GM12878 (cell line): ENCODE measurements around the gene PCNX4. TPM values are rescaled to one million over a fixed set of nuclear protein-coding genes. Genes with fewer than 3 reads are reported as not detected.

Source experiments
- ATAC-seq: fragments of 200-7000 bp; cut with Tn5 transposase; 3 replicates; pipeline ENCODE4 v1.9.1; 2020; ENCODE audit warnings: mild to moderate bottlenecking, moderate library complexity
- BruUV-seq: library from RNA; stranded (reverse); fragments of 400-500 nt; replicated peaks from 2 replicates; lab custom pipeline; 2021; lab: Mats Ljungman, UMichigan
- CTCF ChIA-PET: fragments of 300-600 bp; sonication (Branson Sonifier 250); formaldehyde crosslinking; extraction: SDS; loops from one replicate; lab custom pipeline; 2021; ENCODE audit warnings: inconsistent platforms; lab: Yijun Ruan, JAX
- POLR2A ChIA-PET: fragments of 350-600 bp; formaldehyde crosslinking; extraction: SDS; loops from one replicate; lab custom pipeline; 2021; ENCODE audit warnings: inconsistent platforms; lab: Charles Lee
- RAD21 ChIA-PET: fragments of 300-600 bp; sonication (Branson Sonifier 250); formaldehyde crosslinking; loops from one replicate; lab custom pipeline; 2023; ENCODE audit warnings: antibody characterized with exemption; ENCODE audit not compliant: unreplicated experiment; lab: Charles Lee
- SMC1A ChIA-PET: fragments of 300-600 bp; sonication (Branson Sonifier 250); formaldehyde crosslinking; loops from one replicate; lab custom pipeline; 2023; ENCODE audit not compliant: unreplicated experiment, uncharacterized antibody; lab: Charles Lee
- DNase-seq: peaks from one replicate; pipeline ENCODE4 v3.0.0-alpha.2; 2011; ENCODE audit warnings: low read depth, low spot score
- FAIRE-seq: peaks from 3 replicates; lab custom pipeline; 2011; peaks lifted over from hg19 to GRCh38; lab: Jason Lieb, UNC
- H2AFZ ChIP-seq: 2 replicates; pipeline ENCODE4 v1.6.0; 2011; ENCODE audit warnings: low read depth, low read length, control low read depth; ENCODE audit not compliant: control insufficient read depth
- H3K27ac ChIP-seq: 2 replicates; pipeline ENCODE4 v1.5.1; 2011; ENCODE audit warnings: control low read depth; ENCODE audit not compliant: control insufficient read depth, insufficient read depth
- H3K27me3 ChIP-seq, 2 experiments: replicated peaks in 1 of 2; 2 replicates each; pipeline versions ENCODE4 v1.6.0 to v1.6.1; 2011; ENCODE audit warnings: low read length in 1 of 2; ENCODE audit not compliant: control insufficient read depth in 2 of 2, insufficient read depth in 2 of 2
- H3K36me3 ChIP-seq, 2 experiments: 2 replicates each; pipeline ENCODE4 v1.5.1; 2011; ENCODE audit warnings: low read length in 1 of 2; ENCODE audit not compliant: control insufficient read depth in 2 of 2, insufficient read depth in 2 of 2
- H3K4me1 ChIP-seq: 2 replicates; pipeline ENCODE4 v1.6.1; 2011; ENCODE audit warnings: mild to moderate bottlenecking, low read length, moderate library complexity, mixed read lengths; ENCODE audit not compliant: control insufficient read depth, insufficient read depth
- H3K4me2 ChIP-seq: 2 replicates; pipeline ENCODE4 v1.6.0; 2011; ENCODE audit warnings: control low read depth; ENCODE audit not compliant: control insufficient read depth, insufficient read depth
- H3K4me3 ChIP-seq: fragments of 200-600 bp; sonication (generic); 2 replicates; pipeline ENCODE4 v1.5.1; 2016
- H3K79me2 ChIP-seq: 2 replicates; pipeline ENCODE4 v1.6.0; 2011; ENCODE audit warnings: low read length; ENCODE audit not compliant: control insufficient read depth, insufficient read depth
- H3K9ac ChIP-seq: 2 replicates; pipeline ENCODE4 v1.8.0; 2011; ENCODE audit warnings: low read length, control low read depth, mixed read lengths; ENCODE audit not compliant: control insufficient read depth, insufficient read depth
- H3K9me3 ChIP-seq: replicated peaks from 3 replicates; pipeline ENCODE4 v1.5.1; 2011; ENCODE audit warnings: mild to moderate bottlenecking, low read length; ENCODE audit not compliant: control insufficient read depth, insufficient read depth
- H4K20me1 ChIP-seq: 2 replicates; pipeline ENCODE4 v1.6.0; 2011; ENCODE audit not compliant: control insufficient read depth, insufficient read depth
- CREB1 ChIP-seq: IDR thresholded peaks from 2 replicates; pipeline ENCODE4 v1.6.1; 2012; ENCODE audit warnings: low read depth, mild to moderate bottlenecking, inconsistent platforms
- CTCF ChIP-seq, 3 experiments: IDR thresholded peaks in 2 of 3; conservative IDR thresholded peaks in 1 of 3; 2 replicates each; pipeline ENCODE4 v1.5.1; 2011; ENCODE audit warnings: low read depth in 3 of 3, low read length in 3 of 3, mild to moderate bottlenecking in 3 of 3, control low read depth in 2 of 3, moderate library complexity in 2 of 3, inconsistent platforms in 1 of 3, mixed read lengths in 1 of 3; ENCODE audit not compliant: control insufficient read depth in 2 of 3, insufficient read depth in 1 of 3; ENCODE audit errors: extremely low read depth in 1 of 3
- ESRRA ChIP-seq: IDR thresholded peaks from 2 replicates; pipeline ENCODE4 v1.6.1; 2012; ENCODE audit warnings: mild to moderate bottlenecking, low read length, improper control_type of control experiment
- FOS ChIP-seq: IDR thresholded peaks from 3 replicates; pipeline ENCODE4 v1.6.1; 2011; ENCODE audit warnings: borderline replicate concordance; ENCODE audit not compliant: insufficient read length; ENCODE audit errors: extremely low read depth
- GATAD2B ChIP-seq: fragments of 450-650 bp; conservative IDR thresholded peaks from 2 replicates; pipeline ENCODE4 v1.6.1; 2017; ENCODE audit warnings: low read depth, mild to moderate bottlenecking, moderate library complexity
- JUNB ChIP-seq: IDR thresholded peaks from 2 replicates; pipeline ENCODE4 v1.6.1; 2016; ENCODE audit warnings: antibody characterized with exemption, mild to moderate bottlenecking
- NFIC ChIP-seq: IDR thresholded peaks from 2 replicates; pipeline ENCODE4 v1.6.1; 2012; ENCODE audit warnings: low read depth, mild to moderate bottlenecking, inconsistent platforms, low read length, moderate library complexity
- RELA ChIP-seq: fragments of 450-650 bp; IDR thresholded peaks from 2 replicates; pipeline ENCODE4 v1.8.0; 2014; ENCODE audit warnings: borderline replicate concordance; ENCODE audit not compliant: partially characterized antibody
- RUNX3 ChIP-seq: IDR thresholded peaks from 2 replicates; pipeline ENCODE4 v1.6.1; 2012; ENCODE audit warnings: low read length, inconsistent platforms
- WGBS: methylation state at CpG from one replicate; pipeline ENCODE4 v1.1.6; 2016; ENCODE audit warnings: low lambda C conversion rate; ENCODE audit not compliant: insufficient replicate concordance, insufficient coverage; ENCODE audit errors: missing lambda C conversion rate; 5-methylcytosine and 5-hydroxymethylcytosine counted together
- in situ Hi-C: fragments of 300-500 bp; cut with MboI; formaldehyde crosslinking; loops from 9 replicates; pipeline ENCODE4 v1.14.3; 2018; ENCODE audit warnings: mixed read lengths
- intact Hi-C: fragments of 100-400 bp; cut with micrococcal nuclease; formaldehyde crosslinking; loops from one replicate; pipeline ENCODE4 v1.14.2; 2022; ENCODE audit not compliant: unreplicated experiment
- polyA plus RNA-seq, 11 experiments: library from polyadenylated mRNA; depleted of rRNA in 4 of 11; unstranded in 6 of 11; stranded (reverse) in 5 of 11; fragments of >200 nt; fragmentation: Nextera tagmentation in 4 of 11; fragmentation: Illumina TruSeq in 1 of 11; extraction: Ambion mirVana in 4 of 11; extraction: Trizol in 1 of 11; gene quantifications; 1 replicate in 1 of 11; 2 replicates in 10 of 11; pipeline versions ENCODE4 v1.2.1 to v1.2.3, GENCODE V29; 2011 to 2016; ENCODE audit warnings: inconsistent platforms in 2 of 11, missing spikeins in 2 of 11, low read depth in 1 of 11
- total RNA-seq, 4 experiments: library from RNA; depleted of rRNA in 3 of 4; stranded (reverse); fragments of >200 nt in 3 of 4; fragmentation: Illumina TruSeq in 1 of 4; extraction: Trizol in 1 of 4; gene quantifications; 2 replicates each; pipeline versions ENCODE4 v1.2.1 to v1.2.3, GENCODE V29; 2013 to 2021
- TF ChIP-seq, protein P1 (sequence below): fragments of 450-650 bp; formaldehyde crosslinking; IDR thresholded peaks from 2 replicates; pipeline ENCODE4 v1.4.0; 2022; ENCODE audit warnings: mild to moderate bottlenecking, moderate library complexity
- TF ChIP-seq, protein P2 (sequence below): fragments of 450-650 bp; IDR thresholded peaks from 2 replicates; pipeline ENCODE4 v1.6.1; 2016; ENCODE audit warnings: mild to moderate bottlenecking

Gene PCNX4
- total and polyA plus RNA-seq, 10 of the 15 experiments (the other 5 are each of a cell fraction or from before 2014, with no cell fraction given): 13.8 to 56.6 (median 39.4) TPM

DNA sequence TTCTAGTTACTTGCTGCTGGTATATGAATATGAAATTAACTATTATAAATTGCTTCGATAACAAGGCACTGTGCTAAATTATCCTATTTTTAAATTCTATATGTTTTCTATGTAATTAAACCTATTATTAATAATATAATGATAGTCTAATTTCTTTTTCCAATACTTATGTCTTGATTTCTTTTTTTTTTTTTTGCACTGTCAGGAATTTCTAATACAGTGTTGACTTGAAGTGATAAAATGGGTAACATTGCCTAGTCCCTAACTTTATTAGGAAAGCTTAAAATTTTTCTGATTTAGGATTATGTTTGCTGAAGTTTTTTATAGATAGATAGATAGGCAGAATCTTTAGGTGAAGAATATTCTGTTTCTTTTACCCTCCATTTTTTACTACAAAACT, 87.1 kb downstream of the PCNX4 start (continued):
- TF ChIP-seq, protein P1, sequence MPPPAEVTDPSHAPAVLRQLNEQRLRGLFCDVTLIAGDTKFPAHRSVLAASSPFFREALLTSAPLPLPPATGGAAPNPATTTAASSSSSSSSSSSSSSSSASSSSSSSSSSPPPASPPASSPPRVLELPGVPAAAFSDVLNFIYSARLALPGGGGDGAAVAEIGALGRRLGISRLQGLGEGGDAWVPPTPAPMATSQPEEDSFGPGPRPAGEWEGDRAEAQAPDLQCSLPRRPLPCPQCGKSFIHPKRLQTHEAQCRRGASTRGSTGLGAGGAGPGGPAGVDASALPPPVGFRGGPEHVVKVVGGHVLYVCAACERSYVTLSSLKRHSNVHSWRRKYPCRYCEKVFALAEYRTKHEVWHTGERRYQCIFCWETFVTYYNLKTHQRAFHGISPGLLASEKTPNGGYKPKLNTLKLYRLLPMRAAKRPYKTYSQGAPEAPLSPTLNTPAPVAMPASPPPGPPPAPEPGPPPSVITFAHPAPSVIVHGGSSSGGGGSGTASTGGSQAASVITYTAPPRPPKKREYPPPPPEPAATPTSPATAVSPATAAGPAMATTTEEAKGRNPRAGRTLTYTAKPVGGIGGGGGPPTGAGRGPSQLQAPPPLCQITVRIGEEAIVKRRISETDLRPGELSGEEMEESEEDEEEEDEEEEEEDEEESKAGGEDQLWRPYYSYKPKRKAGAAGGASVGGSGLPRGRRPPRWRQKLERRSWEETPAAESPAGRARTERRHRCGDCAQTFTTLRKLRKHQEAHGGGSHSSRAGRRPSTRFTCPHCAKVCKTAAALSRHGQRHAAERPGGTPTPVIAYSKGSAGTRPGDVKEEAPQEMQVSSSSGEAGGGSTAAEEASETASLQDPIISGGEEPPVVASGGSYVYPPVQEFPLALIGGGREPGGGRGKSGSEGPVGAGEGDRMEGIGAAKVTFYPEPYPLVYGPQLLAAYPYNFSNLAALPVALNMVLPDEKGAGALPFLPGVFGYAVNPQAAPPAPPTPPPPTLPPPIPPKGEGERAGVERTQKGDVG: no peak
- TF ChIP-seq RELA: no peak
- TF ChIP-seq CREB1: no peak
- TF ChIP-seq CTCF (IDR thresholded peaks at IDR 0.05 in 2 of 3, conservative IDR thresholded peaks at IDR 0.05 in 1 of 3; ENCODE audit: control insufficient read depth in 2 of 3, extremely low read depth in 1 of 3, insufficient read depth in 1 of 3, low read depth in 3 of 3, low read length in 3 of 3): no peak
- TF ChIP-seq ESRRA: no peak
- no peak for TF ChIP-seq GATAD2B

GRCh38 chr14:60179431-60179869, 87.7 kb downstream of the PCNX4 start:
- intact Hi-C loops (no loop called here), in situ Hi-C loops (no loop called here)
- no peaks in the 10 kb centered on the region for H3K27me3 ChIP-seq
- H3K36me3 ChIP-seq: no peaks in the 10 kb centered on the region
- ChIA-PET RAD21 (interaction anchor here (7.5 to 7.8 kb wide), 2 partner anchors 16 to 214 kb away, joined by 98 to 110 read pairs; partner anchors contain the start of gene DHRS7), SMC1A (interaction anchor here (0.8 to 10.2 kb wide), 6 partner anchors 16 to 214 kb away, joined by 3 to 149 read pairs (median 4); partner anchors contain the start of gene DHRS7), CTCF (interaction anchor here (0.9 to 7.7 kb wide), 3 partner anchors 8 to 215 kb away, joined by 4 to 155 read pairs (median 6); no protein-coding TSS in a partner anchor), POLR2A (interaction anchor here (0.8 to 1.0 kb wide), 2 partner anchors 15 to 213 kb away, joined by 3 to 4 read pairs; no protein-coding TSS in a partner anchor)
- no peak overlapping the region for H3K9ac ChIP-seq
- BruUV-seq: no TSS peak
- H3K4me2 ChIP-seq: no peak overlapping the region
- DNase-seq: no peak
- no peak overlapping the region for H3K4me3 ChIP-seq
- ATAC-seq: peak; percentile 29; the same call in 2 of the 3 replicates
- H3K9me3 ChIP-seq: no peaks in the 10 kb centered on the region; the same call in none of the 3 replicates
- no peak overlapping the region for H2AFZ ChIP-seq
- H3K79me2 ChIP-seq: no peaks in the 10 kb centered on the region
- H4K20me1 ChIP-seq: no peaks in the 10 kb centered on the region
- no peak overlapping the region for H3K27ac ChIP-seq
- FAIRE-seq: no peak
- TF ChIP-seq FOS: no peak
- peak; percentile 36; the same call in 1 of the 2 replicates for TF ChIP-seq RUNX3
- TF ChIP-seq JUNB: peak; percentile 60
- peak; percentile 39; the same call in 1 of the 2 replicates for TF ChIP-seq NFIC
- TF ChIP-seq CREB1: no peak
- TF ChIP-seq, protein P2, sequence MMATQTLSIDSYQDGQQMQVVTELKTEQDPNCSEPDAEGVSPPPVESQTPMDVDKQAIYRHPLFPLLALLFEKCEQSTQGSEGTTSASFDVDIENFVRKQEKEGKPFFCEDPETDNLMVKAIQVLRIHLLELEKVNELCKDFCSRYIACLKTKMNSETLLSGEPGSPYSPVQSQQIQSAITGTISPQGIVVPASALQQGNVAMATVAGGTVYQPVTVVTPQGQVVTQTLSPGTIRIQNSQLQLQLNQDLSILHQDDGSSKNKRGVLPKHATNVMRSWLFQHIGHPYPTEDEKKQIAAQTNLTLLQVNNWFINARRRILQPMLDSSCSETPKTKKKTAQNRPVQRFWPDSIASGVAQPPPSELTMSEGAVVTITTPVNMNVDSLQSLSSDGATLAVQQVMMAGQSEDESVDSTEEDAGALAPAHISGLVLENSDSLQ: peak; percentile 58; the same call in 1 of the 2 replicates
- peaks cover 11% of the 10 kb centered on the region for H3K4me1 ChIP-seq
- 92% methylated on average over 3 of the region's 3 CpGs for WGBS
